CD4-positive, alpha-beta T cell treated with Interleukin-6 at 100 ng/mL for 8 hours (primary cell): ENCODE measurements around the gene SUPT4H1.
A peak's percentile ranks its signal among the peaks of the same experiment; 100 is the strongest.
"Not testable (repeated sequence)": the region's sequence is repeated elsewhere in the genome, so short reads cannot be mapped to it uniquely, and the experiment has no call there.

Experiments used
- DNase-seq: peaks from one replicate; pipeline ENCODE4 v3.0.0-alpha.2; 2020; ENCODE audit warnings: mixed read lengths, low spot score

SUPT4H1 gene

DNA sequence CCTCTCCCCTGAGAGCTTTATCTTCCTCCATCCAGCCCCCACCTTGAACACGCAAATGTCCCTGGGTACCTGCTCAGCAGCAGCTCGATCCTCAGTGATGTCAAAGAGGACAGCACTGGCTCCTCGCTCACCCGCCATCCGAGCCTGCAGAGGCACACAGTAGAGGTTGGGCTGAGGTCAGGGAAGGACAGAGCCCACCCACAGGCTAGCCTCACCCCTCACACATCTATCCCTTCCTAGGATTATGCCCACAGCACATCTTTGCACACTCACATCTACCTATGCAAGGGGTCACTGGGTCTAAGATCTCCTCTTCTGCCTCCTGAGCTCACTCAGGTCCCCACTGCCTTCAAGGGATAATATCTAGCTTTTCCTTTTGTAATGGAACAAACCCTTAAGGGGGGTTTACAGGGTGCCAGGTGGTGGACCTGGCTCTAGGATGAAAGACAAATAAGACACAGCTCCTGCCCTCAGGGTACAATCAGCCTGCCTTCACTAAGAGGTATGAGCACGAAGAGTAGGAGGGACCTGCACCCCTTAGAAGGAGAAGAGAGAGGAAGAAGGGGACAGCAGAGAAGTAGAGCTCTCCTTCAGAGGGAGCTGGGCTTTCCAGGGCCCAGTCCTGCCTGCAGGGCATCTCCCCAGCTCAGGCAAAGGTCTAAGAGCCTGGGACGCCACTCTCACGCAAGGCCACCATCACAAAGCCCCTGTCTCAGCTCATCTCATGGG is 11.6 kb upstream of the SUPT4H1 start:
- DNase-seq = no peak

DNA sequence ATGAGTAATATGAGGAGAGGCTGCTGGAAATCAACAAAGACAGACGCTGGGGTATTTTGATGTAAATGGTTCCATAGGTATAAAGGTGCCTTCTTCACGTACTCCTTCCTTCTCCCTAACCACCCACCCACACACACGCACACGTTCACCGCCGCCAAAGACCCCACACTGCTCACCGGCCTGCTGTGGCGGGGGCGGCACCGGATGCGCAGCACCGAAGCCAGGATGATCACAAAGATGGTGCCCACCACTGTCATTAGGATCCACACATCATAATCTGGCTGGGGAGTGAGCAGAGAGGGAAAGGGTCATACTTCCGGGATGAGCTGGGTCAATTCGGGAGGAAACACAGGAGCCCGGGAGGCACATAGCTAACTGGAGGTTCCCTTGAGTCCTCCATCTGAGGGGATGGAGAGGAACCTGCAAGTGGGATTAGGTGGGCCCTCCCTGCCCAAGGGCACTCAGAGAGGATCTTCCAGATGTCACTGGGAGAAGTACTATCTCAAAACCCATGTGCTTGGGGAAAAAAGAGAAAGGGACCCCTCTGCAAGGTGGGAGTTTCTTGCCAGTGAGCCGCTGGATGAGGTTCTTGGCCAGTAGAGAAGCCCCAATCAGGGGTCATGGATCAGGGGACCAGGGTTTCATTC is 10.5 kb upstream of the SUPT4H1 start:
- DNase-seq = no peak

DNA sequence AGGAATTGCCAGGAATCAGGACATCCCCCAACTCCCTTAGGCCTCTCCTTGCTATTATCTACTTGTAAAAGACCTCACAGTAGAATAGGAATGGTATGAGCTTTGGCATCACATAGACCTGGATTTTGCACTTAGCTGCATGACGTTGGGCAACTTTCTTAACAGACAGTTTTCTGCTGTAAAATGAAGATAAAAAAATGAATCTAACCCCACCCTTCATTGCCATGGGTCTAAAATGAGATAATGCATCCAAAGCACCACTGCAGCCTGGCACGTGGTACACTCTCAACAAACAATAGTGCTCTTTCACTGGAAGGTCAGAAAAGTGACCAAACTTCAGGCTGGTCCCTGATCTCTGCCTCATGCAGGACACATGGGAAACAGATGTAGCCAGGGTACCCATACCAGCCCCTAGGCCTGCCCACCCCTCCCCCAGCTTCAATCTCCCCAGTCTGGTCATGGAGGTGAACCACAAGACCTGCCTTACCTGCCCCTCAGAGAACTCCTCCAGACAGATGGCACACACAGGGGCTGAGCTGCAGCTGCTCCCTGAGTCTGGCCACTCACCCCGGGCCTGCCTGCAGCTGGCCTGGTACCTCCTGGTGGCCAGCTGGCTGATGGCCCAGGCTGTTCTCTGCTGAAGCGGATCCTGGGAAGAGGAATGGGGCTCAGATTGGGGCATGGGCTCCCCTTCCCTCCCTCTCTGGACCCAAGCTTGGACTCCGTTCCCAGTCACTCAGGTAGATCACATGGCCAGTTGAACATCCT is 8.5 kb upstream of the SUPT4H1 start:
- no peak for DNase-seq

DNA sequence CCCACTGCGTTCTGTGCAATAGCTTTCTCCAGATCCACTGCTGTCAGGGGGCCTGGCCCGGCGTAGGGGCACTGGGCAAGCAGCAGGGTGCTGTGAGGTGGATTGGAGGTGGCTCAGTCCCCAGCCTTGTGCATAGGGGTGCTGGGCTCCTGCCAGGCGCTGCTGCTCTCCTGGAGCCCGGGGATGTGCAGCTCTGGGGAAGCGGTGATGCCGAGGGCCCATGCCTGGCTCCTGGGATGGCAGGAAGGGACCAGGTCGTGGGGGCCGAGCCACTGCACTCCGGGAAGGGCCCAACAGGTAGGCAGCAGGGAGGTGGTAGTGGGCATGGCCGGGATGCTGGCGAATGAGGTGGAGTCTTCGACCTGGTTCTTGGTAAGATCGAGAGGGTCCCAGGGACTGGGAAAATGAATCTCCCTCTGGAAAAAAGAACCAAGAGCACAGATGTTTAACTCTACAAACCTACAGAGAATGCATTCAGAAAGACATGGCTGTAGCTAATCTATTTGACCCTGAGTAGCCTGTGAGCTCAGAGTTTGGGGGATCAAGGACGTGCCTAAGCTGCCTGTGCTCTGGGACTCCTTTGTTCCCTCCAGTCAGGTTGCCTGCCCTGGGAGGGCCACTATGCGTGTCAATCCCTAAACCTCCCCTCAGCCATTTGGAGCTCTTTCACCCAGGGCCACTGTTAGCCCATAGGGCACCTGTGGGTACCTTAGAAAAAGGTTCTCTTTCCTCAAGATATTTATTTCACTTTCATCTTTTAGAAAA is 6.6 kb upstream of the SUPT4H1 start:
- no peak for DNase-seq

DNA sequence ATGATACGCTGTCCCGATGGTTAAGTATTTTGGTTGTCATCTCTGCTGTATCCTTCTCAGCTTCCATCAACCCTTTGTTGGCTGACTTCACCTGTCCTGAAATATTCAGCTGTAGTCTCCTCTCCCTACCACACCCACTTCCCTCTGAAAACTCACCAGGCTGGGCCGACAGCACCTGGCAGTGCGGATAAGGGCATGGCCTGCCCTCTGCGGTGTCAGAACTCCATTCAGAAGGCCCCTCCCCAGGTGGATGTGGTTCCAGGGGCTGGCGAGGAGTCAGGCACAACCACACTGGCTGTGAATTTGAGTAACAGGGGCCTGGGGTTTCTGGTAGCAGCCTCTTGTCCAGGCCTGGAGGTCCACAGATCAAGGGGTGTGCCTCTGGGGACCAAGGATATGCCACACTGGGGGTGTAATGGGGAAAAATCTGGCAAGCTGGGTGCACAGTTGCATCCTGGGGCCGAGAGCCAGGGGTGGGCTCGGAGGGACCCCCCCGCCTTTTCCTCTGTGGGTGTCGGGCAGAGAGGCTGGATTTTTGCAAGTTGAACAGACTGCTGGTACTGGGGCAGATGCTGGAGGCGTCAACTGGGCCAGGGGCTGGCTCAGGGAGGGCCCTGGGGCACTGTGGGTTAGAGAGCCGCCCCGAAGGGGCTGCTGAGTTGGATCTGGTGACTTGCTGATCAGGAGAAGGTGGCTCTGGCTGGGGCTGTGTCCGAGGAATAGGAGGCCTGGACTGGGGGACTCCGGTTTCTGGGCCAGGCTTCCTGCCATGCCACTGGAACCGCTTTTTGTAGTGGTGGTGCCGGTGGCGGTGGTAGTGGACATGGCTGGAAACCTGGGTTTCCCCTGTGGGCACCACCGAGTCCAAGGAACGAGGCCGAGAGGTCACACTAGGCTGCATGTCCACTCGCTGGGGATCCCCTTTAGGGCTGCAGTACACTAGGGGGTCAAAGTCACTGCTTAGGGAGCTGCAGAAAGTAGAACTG is 5.6 kb upstream of the SUPT4H1 start:
- no peak for DNase-seq

DNA sequence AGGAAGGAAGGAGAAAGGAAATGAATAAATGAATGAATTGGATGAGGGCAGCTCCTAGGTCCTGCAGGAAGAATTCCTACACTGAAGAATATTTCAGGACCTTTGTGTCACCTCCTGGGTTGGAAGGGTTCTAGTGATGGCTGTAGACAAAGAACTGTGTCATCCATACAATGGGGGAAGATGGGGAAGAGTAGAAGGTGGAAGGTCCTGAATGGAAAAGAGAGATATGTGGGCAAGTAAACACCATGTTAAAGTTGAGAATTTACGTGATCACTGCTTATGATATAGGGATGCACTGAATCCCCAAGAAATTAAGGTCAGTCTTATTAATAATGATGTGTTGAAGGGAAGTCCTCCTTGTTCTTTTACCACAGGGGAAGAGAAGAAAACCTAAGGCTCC is 4.2 kb upstream of the SUPT4H1 start:
- no peak for DNase-seq

DNA sequence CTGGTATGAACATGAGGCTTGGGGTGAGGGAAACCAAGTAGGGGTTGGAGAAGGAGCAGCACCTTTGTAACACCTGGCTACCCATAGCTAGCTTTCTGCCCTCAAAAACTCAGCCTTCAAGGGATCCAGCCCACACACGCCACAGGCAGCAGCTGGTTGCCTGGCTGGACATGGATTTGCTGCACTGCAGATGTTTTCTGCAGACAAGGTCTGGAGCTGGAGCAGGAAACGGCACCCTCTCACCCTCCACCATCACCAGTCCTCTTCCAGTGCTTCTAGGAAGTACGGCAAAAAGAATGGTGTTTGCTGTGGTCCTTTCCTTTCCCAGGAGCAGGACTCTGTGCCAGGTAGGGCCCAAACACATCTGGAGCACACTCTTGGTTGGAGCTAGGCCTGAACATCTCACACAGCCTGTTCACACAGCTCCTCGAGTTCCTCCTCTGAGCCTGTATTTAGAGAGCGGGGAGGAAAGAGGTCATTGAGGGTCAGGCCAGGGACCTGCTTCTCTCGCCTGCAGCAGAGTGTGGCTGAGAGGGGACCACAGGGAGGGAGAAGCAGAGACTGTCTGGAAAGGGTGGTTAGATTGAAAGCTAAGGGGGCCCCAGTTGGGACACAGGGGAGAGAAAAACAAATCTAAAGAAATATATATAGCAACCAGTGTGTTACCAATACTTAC is 2.7 kb upstream of the SUPT4H1 start:
- DNase-seq = no peak

DNA sequence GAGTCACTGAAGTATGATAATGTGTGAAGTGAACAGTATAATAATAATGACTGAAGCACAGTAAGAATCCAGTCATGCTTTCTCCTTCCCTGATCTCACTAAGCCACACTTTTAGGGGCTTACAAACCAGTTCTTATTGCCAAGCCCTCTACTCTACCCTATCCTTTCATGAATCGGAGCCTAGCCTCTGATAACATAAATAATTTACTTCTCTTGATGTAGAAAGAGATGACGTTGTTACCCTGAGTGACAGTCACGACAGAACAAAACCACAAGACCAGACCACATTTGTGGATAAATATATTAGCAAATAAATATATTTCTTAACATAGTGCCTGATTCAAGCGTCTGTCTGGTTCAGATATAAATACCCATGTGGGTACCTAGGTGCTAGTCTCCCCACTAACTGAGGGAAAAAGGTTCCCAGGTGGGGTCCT is 1.4 kb upstream of the SUPT4H1 start:
- DNase-seq = no peak

DNA sequence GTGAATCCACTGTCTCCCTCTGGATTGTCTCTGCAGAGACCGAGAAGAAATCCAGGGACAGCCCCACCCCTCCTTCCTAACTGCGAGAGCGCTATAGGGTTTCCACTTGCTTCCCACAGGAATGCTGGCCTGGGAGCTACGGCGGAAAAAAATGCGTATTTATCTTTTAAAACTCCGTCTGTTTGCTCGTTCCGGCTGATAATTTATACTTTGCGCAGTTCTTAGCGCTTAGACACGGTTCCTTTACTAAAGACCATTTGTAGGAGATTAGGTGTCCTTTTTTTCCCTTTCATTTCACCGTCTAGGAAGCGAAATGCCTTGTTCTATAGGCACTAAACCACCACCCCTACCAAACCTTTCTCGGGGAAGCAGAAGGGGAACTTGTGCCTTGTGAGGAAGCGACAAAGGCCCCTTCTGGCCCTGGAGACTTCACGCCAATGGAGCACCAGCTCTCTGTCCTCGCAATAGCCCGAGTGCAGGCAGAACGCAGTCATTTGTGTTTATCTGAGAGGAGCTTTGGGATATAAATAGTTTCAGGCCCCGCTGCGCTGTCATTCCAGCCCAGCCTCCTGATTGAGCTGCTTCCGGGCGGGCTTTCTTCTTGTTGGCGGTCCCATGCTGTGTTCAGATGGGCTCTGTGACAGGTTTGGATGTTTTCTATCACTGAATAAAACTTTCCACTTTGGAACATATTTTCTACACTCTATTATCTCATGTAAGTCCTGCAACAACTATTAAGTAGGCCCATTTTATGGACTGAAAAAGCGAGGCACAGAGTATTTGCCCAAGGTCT is 791 bp upstream of the SUPT4H1 start:
- DNase-seq = no peak

DNA sequence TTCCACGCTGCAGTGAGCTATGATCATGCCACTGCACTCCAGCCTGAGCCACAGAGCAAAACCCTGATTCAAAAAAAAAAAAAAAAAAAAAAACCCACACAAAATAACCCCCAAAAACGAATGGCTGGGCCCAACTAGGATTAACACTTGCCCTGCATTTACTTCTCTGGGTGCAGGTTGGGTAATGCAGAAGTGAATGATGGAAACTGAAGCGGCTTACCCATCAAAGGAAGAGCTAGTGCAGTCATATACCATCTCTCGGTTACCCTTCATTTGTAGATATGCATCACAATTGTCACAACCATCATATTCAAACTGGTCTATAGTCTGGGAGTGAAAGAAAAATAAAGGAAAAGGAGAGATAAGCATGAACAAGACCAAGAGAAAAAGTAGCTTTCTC is 819 bp downstream of the SUPT4H1 start:
- no peak for DNase-seq

DNA sequence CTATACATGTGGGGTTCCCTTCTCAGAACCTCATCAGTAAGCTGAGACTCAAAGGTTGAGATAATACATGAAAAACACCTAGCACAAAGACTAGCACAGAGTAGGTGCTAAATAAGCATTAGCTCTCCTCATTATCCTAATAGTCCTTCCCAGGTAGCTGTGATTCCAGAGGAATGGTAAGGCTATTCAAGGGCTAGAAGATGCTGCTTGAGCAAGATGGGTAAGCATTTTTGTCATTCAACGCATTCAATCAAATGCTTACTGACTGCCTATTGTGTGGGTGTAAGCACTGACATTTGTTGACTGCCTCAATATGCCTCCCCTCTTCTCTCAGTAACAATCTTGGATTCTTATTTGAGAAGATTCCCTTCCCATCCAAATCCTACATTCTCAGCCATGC is 4.0 kb downstream of the SUPT4H1 start:
- no peak for DNase-seq

DNA sequence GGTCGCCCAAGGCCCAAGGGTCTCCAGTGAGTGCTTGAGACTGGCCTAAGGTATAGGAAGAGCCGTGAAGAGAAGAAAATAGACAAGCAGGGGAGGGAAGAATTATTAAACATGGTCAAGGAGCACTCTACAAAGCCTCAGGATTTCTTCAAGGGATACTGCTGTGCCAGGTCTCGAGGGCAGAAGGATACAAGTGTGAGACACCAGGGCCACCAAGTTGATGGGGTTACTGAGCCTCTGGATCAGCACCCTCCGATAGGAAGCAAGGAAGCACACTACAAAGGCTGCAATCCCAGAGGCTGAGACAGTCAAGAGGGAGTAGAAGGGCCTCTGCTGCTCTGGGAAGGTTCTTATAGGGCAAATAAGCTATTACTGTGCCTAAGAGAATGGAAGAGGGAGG is 6.5 kb downstream of the SUPT4H1 start:
- no peak for DNase-seq

DNA sequence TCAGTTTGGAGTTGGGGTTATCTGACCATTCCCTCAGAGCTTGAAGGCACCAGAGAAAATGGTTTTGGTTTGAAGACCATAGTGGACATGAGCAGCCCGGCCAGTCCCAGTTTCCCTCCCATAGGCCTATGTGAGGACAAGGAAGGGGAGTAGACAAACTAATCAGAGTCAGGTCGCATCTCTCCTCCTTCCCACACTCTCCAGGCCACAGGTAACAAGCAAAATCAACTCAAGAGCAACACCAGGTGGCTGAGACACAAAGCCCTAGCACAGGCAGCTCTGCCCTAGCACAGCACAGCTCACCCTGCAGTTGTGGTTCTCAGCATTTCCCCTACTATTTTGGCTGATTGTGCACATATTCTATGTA is 7.2 kb downstream of the SUPT4H1 start:
- DNase-seq = peak; percentile 84

DNA sequence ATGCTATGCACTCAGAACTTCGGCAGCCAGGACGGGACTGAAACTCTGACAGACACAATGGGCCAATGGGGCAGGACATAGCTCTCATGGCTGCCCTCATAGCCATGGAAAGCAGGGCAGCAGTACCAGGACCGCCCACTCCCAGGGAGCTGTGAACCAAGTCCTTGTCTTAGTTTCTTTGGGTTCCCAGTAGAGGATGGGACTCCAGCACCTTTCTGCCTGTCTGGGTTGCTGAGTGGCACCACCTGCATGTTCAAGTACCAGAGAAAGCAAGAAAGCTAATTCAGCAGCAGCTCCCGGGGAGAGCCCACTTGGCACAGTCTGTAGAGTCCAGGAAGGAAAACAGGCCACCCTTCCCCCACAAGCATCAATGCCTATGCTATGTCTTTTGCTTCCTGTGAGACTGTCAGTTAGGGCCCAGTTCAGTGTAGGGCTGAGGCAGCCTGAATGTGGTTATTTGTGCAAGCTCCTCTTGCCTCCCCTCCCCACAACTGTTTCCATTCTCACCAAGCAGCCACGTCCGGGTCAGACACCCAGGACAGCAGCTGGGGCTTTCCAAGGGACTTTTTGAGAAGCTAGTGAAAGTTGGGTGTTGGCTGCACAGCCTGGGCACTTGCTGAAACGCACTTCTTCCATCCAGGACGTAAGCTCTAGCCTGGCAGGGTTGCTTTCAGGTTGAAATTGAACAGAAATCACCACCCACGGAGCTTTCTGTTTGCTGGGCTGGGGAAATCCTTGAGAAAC is 7.8 kb downstream of the SUPT4H1 start:
- peak; percentile 92 for DNase-seq

DNA sequence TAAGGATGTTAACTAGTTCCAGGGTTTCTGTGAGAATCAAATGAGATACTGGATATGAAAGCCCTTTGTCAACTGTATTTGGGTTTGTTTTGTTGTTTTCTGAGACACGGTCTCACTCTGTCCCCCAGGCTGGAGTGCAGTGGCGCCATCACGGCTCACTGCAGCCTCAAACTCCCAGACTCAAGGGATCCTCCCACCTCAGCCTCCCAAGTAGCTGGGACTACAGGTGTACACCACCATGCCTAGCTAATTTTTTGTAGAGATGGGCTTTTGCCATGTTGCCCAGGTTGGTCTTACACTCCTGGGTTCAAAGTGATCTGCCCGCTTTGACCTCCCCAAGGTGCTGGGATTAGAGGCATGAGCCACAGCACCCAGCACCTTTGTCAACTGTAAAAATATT is 8.9 kb downstream of the SUPT4H1 start:
- DNase-seq = no peak

DNA sequence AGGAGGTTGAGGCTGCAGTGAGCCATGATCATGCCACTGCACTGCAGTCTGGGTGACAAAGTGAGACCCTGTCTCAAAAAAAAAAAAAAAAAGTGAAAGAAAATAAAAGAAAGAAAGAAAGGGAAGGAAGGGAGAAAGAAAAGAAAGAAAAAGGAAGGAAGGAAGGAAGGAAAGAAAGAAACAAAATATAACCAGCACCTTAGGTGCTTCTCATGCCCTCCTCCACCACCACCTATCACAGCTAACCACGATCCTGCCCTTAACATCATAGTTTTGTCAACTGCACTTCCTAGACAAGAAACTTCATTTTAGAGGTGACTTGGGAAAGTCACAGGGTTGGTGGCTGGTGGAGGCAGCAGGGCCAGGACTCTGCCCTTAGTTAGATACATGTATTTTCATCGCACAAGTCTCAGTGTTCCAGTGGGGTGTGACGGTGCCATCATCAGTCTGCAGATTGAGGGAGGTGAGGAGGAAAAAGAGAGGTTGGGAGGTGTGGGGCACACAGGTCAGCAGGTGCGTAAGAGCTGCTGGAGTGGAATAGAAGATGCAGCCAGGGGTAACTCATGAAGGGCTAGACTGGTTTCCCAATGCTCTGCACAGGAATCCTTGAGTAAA is 10.0 kb downstream of the SUPT4H1 start:
- no peak for DNase-seq

DNA sequence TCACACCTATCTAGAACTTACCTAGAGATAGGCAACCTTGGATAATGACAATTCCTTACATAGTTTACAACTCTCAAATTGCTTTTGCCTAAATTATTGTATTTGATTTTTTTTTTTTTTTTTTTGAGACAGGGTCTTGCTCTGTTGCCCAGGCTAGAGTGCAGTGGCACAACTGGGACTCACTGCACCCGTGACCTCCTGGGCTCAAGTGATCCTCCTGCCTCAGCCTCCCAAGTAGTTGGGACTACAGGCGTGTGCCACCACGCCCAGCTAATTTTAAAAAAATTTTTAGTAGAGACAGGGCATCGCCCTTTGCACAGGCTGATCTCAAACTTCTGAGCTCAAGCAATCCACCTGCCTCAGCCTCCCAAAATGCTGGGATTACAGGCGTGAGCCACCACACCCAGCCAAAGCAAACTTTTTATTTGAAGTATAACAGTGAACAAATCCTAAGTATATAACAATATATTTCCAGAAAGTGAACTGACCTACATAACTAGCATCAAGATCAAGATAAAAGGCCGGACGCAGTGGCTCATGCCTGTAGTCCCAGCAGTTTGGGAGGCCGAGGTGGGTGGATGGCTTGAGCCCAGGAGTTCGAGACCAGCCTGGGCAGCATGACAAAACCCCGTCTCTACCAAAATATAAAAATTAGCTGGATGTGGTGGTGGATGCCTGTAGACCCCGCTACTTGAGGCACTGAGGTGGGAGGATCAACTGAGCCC is 10.7 kb downstream of the SUPT4H1 start:
- DNase-seq = not testable (repeated sequence)

DNA sequence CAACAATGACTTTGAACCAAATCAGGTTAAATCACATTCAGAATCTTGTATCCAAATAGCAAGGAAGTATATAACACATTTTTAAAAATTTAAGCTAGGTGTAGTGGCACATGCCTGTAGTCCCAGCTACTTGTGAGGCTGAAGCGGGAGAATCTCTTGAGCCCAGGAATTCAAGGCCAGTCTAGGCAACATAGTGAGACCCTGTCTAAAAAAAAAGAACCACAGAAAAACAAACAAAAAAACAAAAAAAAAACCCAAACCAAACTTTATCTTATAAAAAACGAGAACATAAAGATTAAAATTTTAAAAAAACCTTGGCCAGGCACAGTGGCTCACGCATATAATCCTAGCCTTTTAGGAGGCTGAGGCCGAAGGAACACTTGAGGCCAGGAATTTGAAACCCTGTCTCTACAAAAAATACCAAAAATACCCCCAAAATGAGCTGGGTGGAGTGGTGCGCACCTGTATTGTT is 11.6 kb downstream of the SUPT4H1 start:
- DNase-seq = no peak
